ENCODE results near the gene SHLD2.
"Not testable (repeated sequence)": the region's sequence is repeated elsewhere in the genome, so short reads cannot be mapped to it uniquely, and the experiment has no call there.

SHLD2 gene

DNA sequence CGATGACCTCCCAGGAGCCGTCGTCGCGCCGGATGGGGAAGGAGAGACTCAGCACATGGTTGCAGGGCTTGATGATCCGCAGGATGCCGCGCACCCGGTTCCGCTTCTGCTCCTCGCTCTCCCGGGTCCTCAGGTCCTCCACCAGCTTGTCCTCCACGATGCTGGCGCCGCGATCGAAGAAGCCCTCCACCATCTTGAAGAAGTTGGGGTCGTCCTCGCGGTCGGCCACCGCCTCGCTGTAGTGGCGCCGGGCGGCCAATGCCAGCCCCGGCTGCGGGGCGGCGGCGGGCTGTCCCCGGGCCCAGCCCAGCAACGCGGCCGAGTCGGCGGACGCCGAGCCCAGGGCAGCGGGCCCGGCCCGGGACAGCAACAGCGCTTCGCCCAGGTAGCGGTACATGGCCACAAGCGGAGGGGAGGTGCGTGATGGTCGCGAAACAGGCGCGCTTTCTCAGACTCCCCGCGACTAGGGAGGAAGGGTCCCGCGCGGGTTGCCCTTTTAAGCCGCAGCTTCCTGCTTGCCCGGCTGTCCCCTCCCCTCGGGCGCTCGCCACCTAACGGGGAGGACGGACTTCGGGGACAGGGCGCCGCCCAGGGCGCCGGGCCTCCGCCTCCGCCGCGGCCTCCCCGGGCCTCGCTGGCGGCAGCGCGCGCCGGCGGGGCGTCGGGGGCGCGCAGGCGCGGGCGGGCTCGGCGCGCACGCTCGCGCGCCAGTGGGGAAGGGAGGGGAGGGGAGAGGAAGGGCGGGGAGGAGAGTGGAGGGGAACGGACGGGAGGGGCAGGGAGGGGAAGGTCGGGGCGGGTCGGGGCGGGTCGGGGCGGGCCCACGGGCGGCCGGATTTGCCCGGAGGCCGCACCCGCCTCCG, at the start of gene SHLD2, which contains the start of gene GLUD1:
Gene SHLD2, plus strand, starts transcription at position 834 of the 863 bp plus-strand sequence. CDS start 56,149 bp downstream, outside the sequence.
Gene GLUD1, minus strand, starts transcription at position 471 of the 863 bp plus-strand sequence. Its CDS starts 74 bp downstream, at position 397.
- DNase-seq (ENCODE audit: low read depth in 1 of 2, low spot score in 1 of 2): peak; percentile 73 to 75

- DNase-seq (ENCODE audit: low read depth in 1 of 2, low spot score in 1 of 2): no peak
Measured at GRCh38 chr10:87045434-87045938, 49.5 kb upstream of the SHLD2 start.

GRCh38 chr10:87053111-87053510, 41.9 kb upstream of the SHLD2 start:
- DNase-seq (ENCODE audit: low read depth in 1 of 2, low spot score in 1 of 2): no peak

DNA sequence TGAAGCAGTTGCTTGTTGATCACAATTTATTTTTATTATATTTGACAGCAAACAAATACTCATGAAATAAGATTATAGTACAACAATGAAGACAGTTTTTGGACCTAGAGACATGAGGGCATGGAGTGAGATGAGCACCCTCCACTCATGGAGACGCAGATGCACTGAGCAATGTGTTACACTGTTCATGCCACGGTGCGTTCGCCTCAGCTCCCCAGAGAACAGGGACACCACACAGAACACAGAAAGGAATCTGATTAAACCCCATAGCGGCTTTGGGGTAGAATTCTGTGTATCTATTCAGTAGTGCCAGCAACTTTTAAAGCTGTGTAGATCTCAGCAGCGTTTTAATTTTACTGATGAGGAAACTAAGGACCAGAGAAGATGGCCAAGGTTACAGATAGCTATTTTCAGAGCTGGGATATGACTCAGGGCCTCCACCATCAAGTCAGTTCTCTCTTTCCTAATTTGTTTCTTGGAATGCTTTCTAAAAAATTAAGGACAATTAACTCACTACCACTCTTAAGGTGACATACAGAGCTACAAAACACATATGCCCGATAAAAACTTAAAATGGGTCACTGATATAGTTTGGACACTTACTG, 41.3 kb upstream of the SHLD2 start:
- DNase-seq (ENCODE audit: low read depth in 1 of 2, low spot score in 1 of 2): no peak

- no peak for DNase-seq (ENCODE audit: low read depth in 1 of 2, low spot score in 1 of 2)
Measured at GRCh38 chr10:87054373-87055295, 40.4 kb upstream of the SHLD2 start.

DNA sequence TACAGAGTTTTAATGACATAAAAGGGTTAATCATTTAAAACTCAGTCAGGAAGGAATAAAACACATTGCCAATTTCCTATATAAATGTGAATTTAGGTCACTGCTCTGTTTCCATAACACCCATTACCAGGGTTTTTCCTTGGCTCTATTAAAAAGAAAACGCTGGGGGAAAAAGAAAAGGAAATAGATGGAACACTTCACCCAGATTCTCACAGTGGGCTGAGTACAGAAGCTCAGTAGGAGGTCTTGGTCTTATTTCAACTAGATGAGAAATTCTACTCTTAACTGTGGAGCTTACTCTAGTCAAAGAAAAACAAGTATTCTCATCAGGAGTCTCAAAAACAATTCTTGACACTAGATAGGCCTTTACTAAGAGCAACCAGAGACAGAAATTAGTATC, 36.8 kb upstream of the SHLD2 start:
- DNase-seq (ENCODE audit: low read depth in 1 of 2, low spot score in 1 of 2): no peak

GRCh38 chr10:87059401-87059800, 35.6 kb upstream of the SHLD2 start:
- no peak for DNase-seq (ENCODE audit: low read depth in 1 of 2, low spot score in 1 of 2)

- DNase-seq (ENCODE audit: low read depth in 1 of 2, low spot score in 1 of 2): no peak
Measured at GRCh38 chr10:87060280-87060928, 34.6 kb upstream of the SHLD2 start.

- no peak for DNase-seq (ENCODE audit: low read depth in 1 of 2, low spot score in 1 of 2)
Measured at GRCh38 chr10:87064651-87065050, 30.4 kb upstream of the SHLD2 start.

DNA sequence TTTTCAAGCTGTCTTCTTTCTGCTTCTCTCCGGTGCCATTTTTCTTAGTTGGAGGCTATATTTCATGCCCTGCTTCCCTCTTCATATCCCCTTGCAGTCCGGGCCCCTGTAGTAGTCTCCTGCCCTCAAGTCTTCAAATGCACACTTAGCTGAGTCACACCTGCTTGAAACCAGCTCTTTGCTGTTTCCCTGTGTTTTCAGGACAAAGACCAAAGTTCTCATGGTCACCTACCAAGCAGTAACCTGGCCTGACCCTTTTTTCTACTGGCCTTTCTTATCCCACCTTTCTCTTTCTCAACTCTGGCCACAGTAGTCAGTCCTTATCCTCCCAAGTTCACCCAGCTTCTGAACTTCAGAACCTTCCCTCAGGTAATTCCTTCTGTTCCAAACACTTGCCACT, 28.8 kb upstream of the SHLD2 start:
- DNase-seq (ENCODE audit: low read depth in 1 of 2, low spot score in 1 of 2): no peak

DNA sequence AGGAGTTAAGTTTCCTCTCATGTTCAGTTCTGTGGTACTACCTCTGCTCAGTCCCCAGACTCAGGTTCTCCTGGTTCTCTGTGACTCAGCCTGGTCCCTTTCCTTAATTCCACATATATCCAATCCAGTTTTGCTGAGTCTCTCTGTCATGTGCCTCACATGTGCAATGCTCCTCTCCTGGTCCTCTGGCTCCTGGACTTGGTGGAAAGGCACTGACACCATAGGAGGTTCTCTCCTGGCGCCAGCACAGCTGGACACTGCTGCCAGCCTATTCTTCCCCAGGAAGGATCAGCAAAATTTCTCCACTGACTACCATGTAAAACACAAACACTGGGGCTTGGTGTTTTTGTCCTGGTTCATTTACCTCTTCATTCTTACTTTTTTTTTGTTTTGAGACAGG, 28.1 kb upstream of the SHLD2 start:
- DNase-seq (ENCODE audit: low read depth in 1 of 2, low spot score in 1 of 2): no peak

DNA sequence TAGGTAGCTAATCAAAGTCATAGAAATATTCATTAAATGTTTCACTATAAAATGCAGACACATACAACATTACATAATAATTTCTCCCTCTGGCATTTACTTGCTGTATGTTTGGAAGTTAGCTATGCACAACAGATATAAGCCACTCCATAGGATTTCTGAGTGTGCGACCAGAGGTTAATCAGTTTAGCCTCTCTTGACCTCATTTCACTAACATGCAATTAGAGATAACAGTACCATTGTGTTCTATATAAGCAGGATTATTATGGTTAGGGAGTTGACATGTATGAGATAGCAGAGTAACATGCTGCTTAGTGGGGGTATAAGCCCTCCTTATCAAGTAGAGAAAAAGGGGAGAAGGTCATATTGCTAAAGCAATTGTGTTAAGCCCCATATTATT, 26.7 kb upstream of the SHLD2 start:
- DNase-seq (ENCODE audit: low read depth in 1 of 2, low spot score in 1 of 2): no peak

DNA sequence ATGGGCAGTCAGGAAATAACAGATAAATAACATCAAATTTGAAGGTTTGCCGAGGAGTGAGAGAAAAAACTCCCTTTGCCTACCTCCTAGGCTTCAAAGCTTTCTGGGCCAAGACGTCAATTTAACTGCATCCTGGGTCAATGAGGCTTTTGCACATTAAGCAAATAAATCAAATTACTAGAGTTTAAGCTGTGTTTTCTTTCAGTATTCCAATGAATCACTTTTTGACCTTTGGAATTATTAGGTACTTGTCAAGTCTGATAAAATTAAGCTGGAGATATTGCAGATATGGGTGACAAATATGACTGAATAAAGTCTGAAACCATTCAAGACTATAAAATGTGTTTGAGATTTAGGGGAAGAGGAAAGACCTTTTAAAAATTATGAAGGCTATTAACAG, 22.6 kb upstream of the SHLD2 start:
- no peak for DNase-seq (ENCODE audit: low read depth in 1 of 2, low spot score in 1 of 2)

DNA sequence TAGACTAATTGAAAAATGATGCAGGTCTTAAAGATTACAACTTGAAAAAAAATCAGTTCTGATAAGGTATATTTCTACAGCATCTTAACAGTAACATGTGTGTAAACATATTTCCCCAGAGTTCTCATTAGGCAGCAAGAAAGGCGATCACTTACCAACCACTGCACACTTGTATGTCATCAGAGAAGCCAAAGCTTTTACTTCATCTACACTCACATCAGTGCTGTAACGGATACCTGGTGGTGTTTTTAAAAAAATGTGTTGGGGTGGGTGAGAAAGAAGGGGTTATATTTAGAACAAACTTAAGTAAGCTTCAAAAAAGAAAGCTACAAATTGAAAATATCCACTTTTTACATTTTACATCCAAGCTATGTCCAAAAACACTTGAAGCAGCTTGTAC, 18.6 kb upstream of the SHLD2 start:
- DNase-seq (ENCODE audit: low read depth in 1 of 2, low spot score in 1 of 2): not testable (repeated sequence)

- no peak for DNase-seq (ENCODE audit: low read depth in 1 of 2, low spot score in 1 of 2)
Measured at GRCh38 chr10:87079106-87079836, 15.7 kb upstream of the SHLD2 start.

- not testable (repeated sequence) for DNase-seq (ENCODE audit: low read depth in 1 of 2, low spot score in 1 of 2)
Measured at GRCh38 chr10:87080621-87081020, 14.4 kb upstream of the SHLD2 start.

GRCh38 chr10:87081574-87081973, 13.4 kb upstream of the SHLD2 start:
- DNase-seq (ENCODE audit: low read depth in 1 of 2, low spot score in 1 of 2): not testable (repeated sequence)

DNA sequence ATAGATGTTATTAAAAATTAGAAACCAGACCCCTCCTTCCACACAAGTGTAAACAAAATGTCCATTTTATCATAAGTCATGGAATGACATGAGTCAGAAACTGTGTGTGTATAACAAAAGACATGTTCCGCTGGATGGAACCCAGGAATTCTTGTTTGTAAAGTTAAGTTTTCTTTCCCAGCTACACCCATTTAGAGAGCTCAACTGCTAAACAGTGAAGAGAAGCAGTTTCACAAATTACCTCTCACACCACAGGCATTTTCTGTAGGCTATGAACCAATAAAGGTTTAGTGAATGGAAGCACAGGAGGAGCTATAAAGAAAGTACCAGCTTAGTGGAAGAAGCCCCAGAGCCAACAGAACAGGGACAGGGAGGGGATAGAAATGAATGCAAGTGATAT, 12.8 kb upstream of the SHLD2 start:
- not testable (repeated sequence) for DNase-seq (ENCODE audit: low read depth in 1 of 2, low spot score in 1 of 2)

- DNase-seq (ENCODE audit: low read depth in 1 of 2, low spot score in 1 of 2): not testable (repeated sequence)
Measured at GRCh38 chr10:87083576-87084290, 11.3 kb upstream of the SHLD2 start.

Measured in stimulated activated CD4-positive, alpha-beta T cell treated with anti-CD3 and anti-CD28 coated beads, Interleukin-15, amount 100 ng/mL, for 1 hour (primary cell).